GM18873 (cell line): ENCODE measurements around the gene SLC18A2.
"Not testable (repeated sequence)": the region's sequence is repeated elsewhere in the genome, so short reads cannot be mapped to it uniquely, and the experiment has no call there.

ENCODE experiments used
- ATAC-seq: cut with Tn5 transposase; IDR thresholded peaks from one replicate; pipeline ENCODE4 v1.9.1; 2021; ENCODE audit warnings: mild to moderate bottlenecking, moderate library complexity, moderate number of reproducible peaks; ENCODE audit not compliant: unreplicated experiment, low FRiP score

SLC18A2 gene

GRCh38 chr10:117261501-117261900, 20.6 kb downstream of the SLC18A2 start:
- ATAC-seq = no peak

- ATAC-seq = no peak
Measured at GRCh38 chr10:117262291-117262902, 21.5 kb downstream of the SLC18A2 start.

- no peak for ATAC-seq
Measured at GRCh38 chr10:117262903-117263293, 22.0 kb downstream of the SLC18A2 start.

GRCh38 chr10:117264782-117265181, 23.9 kb downstream of the SLC18A2 start:
- ATAC-seq = no peak

- ATAC-seq = no peak
Measured at GRCh38 chr10:117266400-117266799, 25.5 kb downstream of the SLC18A2 start.

GRCh38 chr10:117266812-117267211, 25.9 kb downstream of the SLC18A2 start:
- ATAC-seq = no peak

GRCh38 chr10:117268258-117268657, 27.3 kb downstream of the SLC18A2 start:
- no peak for ATAC-seq

- no peak for ATAC-seq
Measured at GRCh38 chr10:117268907-117269306, 28.0 kb downstream of the SLC18A2 start.

- no peak for ATAC-seq
Measured at GRCh38 chr10:117271427-117271826, 30.5 kb downstream of the SLC18A2 start.

GRCh38 chr10:117272195-117273076, 31.5 kb downstream of the SLC18A2 start:
- no peak for ATAC-seq

GRCh38 chr10:117273980-117274379, 33.1 kb downstream of the SLC18A2 start:
- ATAC-seq = no peak

- ATAC-seq = no peak
Measured at GRCh38 chr10:117274509-117274908, 33.6 kb downstream of the SLC18A2 start.

- no peak for ATAC-seq
Measured at GRCh38 chr10:117275121-117275520, 34.2 kb downstream of the SLC18A2 start.

GRCh38 chr10:117277675-117278074, 36.8 kb downstream of the SLC18A2 start:
- no peak for ATAC-seq

GRCh38 chr10:117284716-117285494, 44.0 kb downstream of the SLC18A2 start:
- ATAC-seq = no peak

- not testable (repeated sequence) for ATAC-seq
Measured at GRCh38 chr10:117290872-117291271, 50.0 kb downstream of the SLC18A2 start.

GRCh38 chr10:117294039-117294645, 53.2 kb downstream of the SLC18A2 start:
- ATAC-seq = no peak

GRCh38 chr10:117294735-117295134, 53.8 kb downstream of the SLC18A2 start:
- ATAC-seq = no peak

GRCh38 chr10:117298219-117298618, 57.3 kb downstream of the SLC18A2 start:
- no peak for ATAC-seq

GRCh38 chr10:117299435-117299834, 58.5 kb downstream of the SLC18A2 start:
- no peak for ATAC-seq

GRCh38 chr10:117300671-117301070, 59.8 kb downstream of the SLC18A2 start:
- ATAC-seq = no peak
